OCI-M1 (cell line): Measurements from ENCODE around the gene ATP1A1.

Experiments used
- DNase-seq: peaks from one replicate; lab custom pipeline; 2025; lab: John Stamatoyannopoulos, UW

The ATP1A1 gene

DNA sequence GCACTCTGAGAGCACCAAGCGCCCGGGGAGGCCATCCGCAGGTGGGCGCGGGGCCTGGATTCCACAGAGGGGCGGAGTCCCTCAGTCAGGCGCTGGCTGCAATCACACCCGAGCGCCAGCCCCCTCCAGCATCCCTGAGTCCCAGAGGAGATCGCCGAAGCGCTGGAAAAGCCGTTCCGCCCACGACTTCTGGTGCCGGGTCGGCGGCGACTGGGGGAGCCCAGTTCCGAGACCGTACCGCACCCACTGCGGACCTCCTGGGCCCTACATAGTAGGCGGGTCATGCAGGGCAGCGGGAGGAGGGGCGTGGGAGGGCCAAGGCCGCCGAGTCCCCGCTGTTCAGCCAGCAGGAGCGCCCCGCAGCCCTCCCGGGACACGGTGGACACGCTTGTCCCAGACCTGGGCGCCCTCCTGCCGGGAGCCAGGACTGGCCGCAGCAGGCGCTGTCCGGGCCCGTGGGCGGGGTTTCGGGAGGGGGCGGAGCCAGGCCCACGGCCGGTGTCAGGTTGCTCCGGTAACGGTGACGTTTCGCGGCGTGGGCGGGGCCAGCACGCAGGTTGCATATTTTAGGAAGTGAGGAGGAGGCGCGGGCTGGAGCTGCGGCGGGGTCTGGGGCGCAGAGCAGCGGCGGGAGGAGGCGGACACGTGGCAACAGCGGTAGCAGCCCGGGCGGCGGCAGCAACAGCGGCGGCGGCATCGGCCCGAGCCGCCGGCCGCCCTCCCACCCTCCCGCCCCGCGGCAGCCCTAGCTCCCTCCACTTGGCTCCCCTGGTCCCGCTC lies at the start of gene ATP1A1:
ATP1A1 (plus strand) TSS at position 594 of the 780 bp plus-strand sequence. CDS start 268 bp downstream, outside the sequence.
- peak; percentile 96 for DNase-seq

DNA sequence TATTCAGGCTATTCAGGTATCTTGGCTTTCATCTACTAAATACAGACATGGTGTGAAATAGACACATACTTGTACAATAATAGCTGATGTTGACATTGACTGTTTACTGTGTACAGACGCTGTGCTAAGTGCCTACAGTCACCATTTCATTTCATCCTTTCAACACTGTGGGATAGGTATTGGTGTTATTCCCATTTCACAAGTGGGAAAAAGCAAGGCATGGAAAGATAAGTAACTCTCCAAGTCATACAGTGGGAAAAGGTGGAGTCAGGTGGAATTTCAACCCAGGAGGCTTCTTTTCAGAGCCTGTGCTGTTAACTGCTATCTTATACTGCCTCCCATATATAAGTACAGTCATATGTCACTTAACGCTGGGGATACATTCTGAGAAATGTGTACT lies 49.6 kb upstream of the ATP1A1 start:
- no peak for DNase-seq

DNA sequence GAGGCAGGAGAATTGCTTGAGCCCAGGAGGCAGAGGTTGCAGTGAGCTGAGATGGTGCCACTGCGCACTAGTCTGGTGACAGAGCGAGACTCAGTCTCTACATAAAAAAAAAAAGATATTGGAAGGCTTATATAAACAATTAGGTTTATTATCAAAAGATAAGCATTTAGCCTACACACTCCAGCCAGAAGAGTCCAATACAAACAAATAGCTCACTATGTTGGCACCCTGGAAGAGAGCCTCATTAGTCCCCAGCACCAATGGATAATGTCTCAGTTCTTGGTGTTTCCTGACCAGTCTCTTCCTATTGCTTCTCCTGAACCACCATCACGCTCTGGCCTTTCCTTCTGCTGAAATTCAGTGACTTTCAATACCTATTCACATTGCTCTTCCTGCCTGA lies 48.6 kb upstream of the ATP1A1 start:
- no peak for DNase-seq

DNA sequence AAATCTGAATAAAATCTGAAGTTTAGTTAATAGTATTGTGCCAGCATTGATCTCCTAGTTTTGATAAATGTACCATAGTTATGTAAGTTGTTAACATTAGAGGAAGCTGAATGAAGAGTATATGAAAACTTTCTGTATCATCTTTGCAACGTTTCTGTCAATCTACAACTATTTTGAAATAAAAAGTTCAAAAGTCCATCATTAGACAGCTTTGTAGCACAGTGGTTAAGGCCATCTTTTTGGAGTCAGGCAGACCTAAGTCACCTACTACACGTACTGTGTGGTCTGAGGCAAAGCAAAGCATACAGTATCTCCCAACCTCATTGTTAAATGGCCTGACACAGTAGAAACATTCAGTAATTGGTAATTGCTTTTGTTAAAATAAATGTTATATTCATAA lies 47.9 kb upstream of the ATP1A1 start:
- no peak for DNase-seq

DNA sequence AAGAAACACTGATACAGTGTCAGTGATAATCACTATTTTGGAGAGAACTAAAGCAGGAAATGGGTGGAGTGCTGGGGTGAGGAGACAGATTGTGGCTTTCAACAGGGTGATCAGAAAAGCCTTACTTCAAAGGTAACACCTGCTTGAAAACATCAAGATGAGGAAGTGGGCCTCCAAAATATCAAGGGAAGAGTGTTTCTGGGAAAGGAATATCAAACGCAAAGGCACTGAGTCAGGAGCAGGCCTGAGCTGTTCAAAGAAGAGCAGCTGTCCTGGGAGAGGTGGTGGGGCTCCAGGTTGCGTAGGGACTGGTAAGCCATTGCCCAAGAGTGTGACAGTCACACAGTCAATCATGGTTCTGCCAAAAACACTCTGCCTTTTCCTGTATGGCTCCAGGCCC lies 47.1 kb upstream of the ATP1A1 start:
- no peak for DNase-seq

DNA sequence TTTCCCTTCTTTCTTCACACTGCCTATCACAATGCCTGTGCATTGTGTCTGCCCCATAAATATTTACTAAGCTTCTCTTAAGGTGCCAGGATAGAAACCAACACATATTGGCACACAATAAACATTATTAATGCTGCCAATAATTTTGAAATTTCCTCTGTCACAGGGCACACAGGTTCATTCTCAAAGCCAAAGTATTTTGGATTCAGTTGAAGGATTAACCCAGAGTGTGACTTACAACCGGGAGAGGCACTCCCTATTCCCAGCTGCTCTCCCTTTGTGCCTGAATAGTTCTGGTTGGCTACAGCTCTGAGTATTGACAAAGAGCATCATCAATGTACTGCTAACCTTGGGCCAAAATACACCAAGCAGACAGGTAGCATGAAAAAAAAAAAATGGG lies 46.6 kb upstream of the ATP1A1 start:
- no peak for DNase-seq

DNA sequence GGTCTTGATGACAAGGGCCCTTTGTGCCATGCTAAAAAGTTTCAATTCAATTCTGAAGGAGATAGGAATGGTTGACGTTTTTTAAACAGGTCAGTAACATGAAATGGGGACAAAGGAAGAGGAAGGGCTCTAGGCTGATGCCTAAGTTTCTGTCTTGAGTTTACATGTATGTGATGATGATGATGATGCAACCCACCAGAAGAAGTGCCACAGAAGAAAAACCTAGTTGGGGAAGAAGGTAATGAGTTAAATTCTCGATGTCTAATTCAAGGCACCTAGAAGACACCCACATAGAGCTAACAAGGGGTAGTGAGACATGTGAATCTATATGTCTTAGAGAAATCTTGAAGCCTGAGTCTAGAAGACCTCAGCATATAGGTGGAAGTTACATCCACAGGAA lies 44.4 kb upstream of the ATP1A1 start:
- no peak for DNase-seq

DNA sequence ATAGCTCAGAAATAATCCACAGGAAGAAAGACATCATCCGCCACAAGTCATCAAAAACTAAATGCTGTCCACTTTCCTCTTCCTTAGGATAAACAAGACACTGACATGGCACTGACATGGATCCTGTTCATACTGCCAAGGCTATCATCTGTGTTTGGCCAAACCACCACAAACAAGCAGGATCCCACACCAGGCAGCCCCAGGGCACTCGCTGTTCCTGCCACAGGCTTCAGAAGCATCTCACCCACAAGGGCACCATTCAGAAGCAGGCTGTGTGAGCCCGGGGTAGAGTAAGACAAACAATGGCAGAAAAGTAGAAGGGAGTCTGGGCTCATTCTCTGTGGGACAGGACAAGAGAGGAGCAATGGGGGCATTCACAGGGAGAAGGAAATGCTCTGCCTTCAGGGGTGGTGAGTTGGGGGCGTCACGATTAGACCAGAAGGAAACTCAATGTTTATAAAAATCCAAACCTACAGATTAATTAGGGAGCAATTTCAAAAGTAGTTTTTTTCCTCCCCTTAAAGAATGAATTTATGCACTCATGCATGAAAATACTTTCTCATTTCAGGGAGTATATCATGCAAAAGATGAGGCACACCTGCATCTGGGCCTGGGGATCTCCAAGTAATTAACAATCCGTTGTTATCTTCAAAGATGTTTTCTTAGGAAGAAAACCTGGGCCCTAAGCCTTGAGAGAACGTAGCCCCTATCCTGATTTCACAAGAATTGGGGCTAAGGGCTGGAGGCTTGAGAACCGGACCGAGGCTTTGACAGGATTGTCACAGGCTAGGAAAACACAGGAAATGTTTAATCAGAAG lies 43.3 kb upstream of the ATP1A1 start:
- DNase-seq = no peak

DNA sequence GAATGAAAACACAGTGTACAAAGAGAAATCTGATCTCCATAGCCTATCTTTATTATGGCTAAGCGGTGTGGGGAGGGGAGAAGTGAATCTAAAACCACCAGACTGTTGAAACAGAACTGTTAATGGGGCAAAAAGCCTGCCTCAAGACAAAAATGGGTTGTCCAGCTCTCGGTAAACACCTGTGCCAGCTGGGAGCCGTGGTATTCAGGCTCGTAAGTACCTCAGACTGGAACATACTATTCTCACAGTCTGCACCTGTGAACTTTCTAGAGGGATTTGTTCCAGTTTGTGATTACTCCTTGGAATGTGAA lies 42.7 kb upstream of the ATP1A1 start:
- DNase-seq = no peak

DNA sequence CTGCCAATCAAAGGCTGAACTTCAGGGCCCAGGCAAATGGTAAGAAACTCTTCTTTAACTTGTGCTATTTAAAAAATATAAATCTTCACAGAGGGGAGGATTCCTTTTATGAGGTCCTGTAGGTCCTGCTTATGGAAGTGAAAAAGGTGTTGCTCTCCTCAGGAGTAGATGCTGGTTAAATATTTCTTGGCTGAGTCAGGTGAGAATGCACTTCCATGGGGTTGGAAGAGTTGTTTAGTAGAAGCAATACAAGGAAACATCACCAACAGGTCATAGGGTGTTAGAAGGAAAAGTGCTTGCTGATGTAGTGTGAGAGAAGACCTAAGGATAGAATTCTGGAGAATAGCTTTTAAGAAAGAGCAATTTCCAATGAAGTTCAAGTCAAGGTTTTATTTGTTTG lies 42.2 kb upstream of the ATP1A1 start:
- DNase-seq = no peak

DNA sequence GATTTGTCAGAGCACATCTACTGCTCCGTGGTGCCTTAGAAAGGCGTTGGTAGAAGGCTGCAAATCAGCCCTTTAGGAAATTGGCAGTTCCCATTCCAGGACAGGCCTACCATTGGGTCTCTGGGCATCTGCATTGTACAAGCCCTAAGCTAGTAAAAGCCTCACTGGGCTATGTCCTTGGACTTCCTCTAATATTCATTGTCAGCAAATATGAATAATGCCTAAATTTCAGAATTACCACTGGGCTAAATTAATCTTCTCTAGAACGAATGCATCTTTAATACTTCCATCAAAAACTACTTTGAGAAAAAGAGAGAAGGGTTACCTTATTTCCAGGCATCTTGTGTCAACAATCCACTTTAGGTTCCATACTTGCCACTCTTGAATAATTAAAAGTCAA lies 41.5 kb upstream of the ATP1A1 start:
- no peak for DNase-seq

DNA sequence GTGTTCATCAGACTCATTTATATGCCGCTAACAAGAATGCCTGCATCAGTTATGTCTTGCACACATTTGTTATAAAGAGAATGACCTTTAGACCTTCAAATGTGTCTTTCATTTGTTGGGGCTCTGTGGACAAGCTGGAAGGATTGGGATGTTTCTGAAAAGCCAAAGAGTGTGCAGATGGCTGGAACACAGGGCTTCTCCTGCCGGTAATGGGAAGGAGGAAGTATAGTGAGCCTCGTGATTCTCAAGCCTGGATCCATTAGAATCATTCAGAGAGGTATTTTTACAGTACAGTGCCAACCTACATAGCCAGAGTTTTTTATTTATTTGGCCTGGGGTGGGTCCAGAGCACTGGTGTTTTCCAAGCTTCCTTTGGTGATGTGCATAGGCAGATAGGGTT lies 40.6 kb upstream of the ATP1A1 start:
- no peak for DNase-seq

DNA sequence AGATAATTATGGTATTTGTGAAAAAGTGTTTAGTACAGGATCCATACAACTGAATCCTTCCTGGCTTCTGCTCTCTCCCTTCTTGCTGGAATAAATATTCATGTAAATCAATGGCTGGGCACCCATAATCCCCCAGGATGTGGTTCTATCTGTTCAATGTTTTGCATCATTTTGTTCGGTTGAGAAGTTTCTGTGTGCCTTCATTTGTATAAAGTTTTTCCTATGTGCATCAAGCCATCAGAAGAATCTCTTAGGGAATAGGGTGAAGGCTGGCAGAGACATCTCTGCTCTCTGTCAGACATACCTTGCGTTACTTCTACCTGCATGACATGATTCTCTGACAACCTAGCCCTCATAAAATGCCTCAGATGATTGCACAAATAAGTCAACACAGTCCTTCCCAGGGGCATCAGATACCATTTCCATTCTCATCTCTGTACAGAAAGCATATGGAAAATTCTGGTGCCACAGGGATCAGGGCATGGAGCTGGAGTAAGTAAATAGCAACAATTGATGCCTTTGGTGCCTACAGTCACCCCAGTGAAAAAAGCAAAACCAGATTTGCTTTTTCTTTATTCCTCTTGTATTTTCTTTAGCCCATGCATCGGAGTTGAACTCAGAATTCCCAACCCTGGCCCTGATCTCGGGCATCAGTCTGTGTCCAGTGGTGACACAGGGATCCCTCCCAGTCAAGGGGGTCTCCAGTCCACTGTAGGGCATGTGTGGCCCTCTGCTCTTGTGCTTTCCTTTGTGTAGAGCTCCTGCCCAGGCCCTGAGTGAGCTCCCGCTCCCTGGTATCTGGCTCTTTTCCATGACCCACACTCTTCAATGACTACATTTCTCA lies 39.7 kb upstream of the ATP1A1 start:
- DNase-seq = no peak

DNA sequence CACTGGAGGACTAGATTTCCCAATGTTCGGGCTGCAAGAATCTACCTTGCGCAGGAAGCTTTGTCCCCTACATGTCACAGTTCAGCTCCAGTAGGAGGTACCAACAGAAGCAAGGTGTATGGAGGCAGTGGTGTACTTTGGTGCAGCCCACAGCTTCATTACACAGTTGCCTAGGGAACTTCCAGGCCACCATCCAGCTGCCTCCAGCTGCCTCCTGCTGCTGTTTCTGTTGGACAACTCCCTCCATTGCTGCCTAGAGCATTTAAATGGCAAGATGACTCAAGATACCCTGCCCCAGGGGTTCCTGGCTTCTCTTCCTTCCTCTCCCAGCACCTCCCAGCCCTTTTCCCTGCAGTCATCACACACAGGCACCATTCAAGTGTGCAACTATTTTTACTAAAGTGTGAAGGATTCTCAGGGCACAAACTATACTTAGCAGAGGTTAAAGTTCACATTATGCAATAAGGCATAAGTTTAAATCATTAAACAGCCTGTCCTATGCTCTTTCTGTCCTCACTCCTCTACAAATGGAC lies 39.0 kb upstream of the ATP1A1 start:
- DNase-seq = no peak

DNA sequence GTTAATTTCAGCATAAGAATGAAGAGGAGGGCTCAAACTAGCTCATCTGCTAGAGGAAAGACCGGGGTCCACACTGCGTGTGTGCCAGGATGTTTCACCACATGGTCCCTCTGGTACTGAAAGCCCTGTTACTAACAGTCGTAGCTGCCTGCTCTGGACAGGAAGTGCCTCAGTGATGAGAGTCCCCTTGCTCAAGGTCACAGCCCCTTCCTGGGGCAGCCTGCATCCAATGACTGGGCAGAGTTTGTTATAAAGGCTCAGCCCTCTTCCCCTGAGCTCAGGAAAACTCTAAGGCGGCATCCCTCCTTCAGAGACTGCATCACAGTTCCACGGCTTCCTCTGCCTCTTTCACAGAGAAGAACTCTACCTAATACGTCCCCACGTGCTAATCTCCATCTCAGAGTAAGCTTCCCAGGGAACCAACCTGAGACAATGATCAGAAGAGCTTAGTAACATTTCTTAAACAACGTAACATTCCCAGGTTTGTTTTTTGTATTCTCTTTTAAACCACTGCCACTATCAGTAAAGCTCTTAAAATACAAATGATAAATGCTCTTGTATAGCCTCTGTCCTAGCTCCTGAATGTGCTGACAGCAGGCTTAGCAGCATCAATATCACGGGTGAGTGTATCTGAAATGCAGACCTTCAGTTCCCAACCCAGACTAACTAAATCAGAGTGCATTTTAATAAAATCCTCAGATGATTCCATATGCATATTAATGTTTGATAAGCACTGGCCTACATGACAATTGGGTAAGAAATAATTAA lies 38.0 kb upstream of the ATP1A1 start:
- DNase-seq = no peak

DNA sequence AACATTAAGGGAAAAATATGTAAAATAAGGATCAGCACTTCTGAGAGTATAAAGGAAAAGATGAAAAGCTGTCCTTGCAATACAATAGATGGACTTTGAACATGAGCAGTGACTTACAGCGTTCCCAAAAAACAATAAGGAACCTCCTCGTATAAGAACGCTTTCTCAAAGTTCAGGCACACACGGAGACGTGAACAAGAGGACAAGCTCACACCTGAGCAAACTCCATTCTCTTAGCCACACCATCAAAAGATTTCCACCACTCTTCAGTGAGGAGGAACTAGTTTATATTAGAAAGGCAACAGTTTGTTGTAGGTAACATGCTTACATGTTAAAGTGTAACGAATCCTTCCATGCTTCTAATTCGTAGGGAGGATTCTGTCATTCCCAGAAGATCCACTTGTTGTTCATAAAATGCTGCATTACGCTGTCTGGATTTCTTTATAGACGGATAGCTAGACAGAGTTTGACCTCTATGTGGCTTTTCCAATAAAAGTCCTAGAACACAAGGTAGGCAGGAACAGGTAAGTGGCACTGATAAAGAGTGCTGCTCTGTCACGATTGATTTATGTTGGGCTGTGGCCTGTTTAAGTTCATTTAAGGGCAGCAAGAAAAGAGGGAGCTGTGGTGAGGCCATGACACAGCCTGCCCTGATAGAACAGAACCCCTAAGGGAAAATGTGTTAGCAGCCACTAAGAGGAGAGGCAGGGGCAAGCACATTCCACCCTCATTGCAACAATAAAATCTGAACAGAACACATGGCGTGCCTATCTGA lies 37.0 kb upstream of the ATP1A1 start:
- DNase-seq = no peak

DNA sequence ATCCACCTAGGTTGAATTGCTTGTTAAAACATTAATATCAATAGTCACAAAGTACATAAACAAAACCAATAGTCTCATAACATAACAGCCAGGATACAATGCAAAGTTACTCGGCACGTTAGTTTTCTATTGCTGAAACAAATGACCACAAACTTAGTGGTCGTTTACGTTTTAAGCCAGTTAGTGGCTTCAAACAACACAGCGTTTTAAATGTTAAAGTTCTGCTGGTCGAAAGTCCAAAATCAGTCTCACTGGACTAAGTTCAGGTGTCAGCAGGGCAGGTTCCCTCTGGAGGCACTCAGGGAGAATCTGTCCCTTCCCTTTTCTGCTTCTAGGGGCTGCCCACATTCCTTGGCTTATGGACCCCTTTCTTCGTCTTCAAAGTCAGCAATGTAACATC lies 35.6 kb upstream of the ATP1A1 start:
- no peak for DNase-seq

DNA sequence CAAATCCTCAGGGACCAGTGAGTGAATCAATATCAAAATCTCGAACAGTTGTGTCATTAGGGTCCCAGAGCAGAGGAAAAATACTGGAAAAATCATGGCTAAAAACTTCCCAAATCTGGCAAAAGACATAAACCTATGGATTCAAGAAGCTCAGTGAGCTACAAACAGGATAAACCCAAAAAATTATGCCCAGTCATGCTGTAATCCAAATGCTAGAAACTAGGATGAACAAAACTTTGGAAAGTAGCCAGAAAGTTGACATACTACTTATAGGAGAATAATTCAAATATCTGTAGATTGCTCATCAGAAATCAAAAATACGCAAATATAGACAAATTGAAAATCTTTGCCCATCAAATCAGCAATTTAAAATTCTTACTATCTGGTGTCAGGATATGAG lies 34.6 kb upstream of the ATP1A1 start:
- no peak for DNase-seq

DNA sequence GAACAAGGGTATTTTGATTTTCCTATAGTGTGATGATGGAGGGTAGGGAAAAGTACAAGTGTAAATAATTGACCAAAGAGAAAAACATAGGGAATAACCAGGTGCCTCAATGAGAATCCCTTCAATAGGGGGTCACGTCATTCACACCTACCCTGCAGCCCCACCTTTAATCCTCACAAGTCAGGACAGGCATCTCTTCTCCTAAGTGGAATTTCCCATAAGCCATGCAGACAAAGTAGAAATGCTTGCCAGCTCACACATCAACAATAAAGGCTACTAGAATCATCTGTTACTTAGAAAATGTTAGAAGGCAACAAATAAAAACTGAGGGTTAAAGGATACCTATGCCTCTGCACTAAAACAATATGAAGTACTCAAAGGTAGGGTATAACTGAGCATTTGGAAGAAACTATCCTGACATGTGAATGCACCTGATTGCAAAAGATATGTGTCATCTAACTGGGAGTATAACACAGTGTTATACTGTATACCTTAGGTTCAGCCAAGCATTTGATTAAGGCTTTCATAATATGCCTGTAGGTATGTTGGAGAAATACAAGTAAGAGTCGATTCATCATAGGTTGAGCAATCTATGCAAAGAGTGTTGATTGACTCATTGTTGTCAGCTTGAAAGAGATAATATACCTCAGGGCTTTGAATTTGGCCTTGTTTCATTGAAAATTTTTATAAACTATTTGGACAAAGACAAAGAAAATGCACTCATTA lies 32.4 kb upstream of the ATP1A1 start:
- no peak for DNase-seq

DNA sequence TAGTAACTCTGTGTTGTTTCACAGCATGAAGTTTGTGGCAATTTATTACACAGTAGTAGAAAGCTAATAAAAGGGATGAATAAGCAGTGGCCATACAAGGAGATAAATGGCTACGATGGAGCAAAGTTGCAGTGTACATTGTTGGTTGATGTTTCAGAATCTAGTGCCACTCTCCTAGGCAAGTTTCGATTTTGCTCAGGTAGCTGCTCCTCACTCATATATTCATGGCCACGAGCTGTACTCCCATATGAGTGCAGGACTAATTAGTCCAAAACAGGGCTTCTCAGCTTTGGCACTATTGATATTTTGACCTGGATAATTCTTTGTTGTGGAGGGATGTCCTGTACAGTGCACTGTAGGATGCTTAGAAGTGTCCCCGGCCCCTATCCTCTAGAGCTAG lies 30.0 kb upstream of the ATP1A1 start:
- no peak for DNase-seq
